ENCODE measurements around the gene HLA-DMA. TPM values are rescaled to one million over a fixed set of nuclear protein-coding genes. Genes with fewer than 3 reads are reported as not detected.

The HLA-DMA gene
- total RNA-seq, 1 experiment from 2014 or later, result 3.0 TPM

Other genes starting within 250 kb of the HLA-DMA start
- gene HLA-DQA2, start 211.7 kb downstream of the HLA-DMA start, total RNA-seq (2014; rRNA removed), result not detected in 2 replicates
- gene HLA-DQB2, start 189.6 kb downstream of the HLA-DMA start, total RNA-seq (2014; rRNA removed), result not detected in 2 replicates
- 0.29 and 0.63 TPM in 2 replicates for gene HLA-DOB, start 136.1 kb downstream of the HLA-DMA start, total RNA-seq (2014; rRNA removed)
- 90.5 and 93.0 TPM in 2 replicates for gene TAP2, start 114.4 kb downstream of the HLA-DMA start, total RNA-seq (2014; rRNA removed)
- 21.2 and 31.6 TPM in 2 replicates for gene PSMB8, start 109.0 kb downstream of the HLA-DMA start, total RNA-seq (2014; rRNA removed)
- gene TAP1, start 99.4 kb downstream of the HLA-DMA start, total RNA-seq (2014; rRNA removed), result 15.8 and 19.4 TPM in 2 replicates
- gene PSMB9, start 98.9 kb downstream of the HLA-DMA start, total RNA-seq (2014; rRNA removed), result 0.40 and 1.5 TPM in 2 replicates
- not detected in 2 replicates for gene HLA-DMB, start 12.1 kb downstream of the HLA-DMA start, total RNA-seq (2014; rRNA removed)
- 171 and 192 TPM in 2 replicates for gene BRD2, start 15.5 kb upstream of the HLA-DMA start, total RNA-seq (2014; rRNA removed)
- not detected in 2 replicates for gene HLA-DOA, start 56.5 kb upstream of the HLA-DMA start, total RNA-seq (2014; rRNA removed)
- gene HLA-DPA1, start 120.6 kb upstream of the HLA-DMA start, total RNA-seq (2014; rRNA removed), result not detected in 2 replicates
- gene HLA-DPB1, start 122.9 kb upstream of the HLA-DMA start, total RNA-seq (2014; rRNA removed), result not detected in 2 replicates
- 0.58 and 0.63 TPM in 2 replicates for gene COL11A2, start 239.4 kb upstream of the HLA-DMA start, total RNA-seq (2014; rRNA removed)
- gene RXRB, start 247.6 kb upstream of the HLA-DMA start, total RNA-seq (2014; rRNA removed), result 24.0 and 30.9 TPM in 2 replicates
- gene SLC39A7, start 247.8 kb upstream of the HLA-DMA start, total RNA-seq (2014; rRNA removed), result 128 and 149 TPM in 2 replicates

Data from PC-3 (cell line).